ENCODE measurements around the gene GCK. TPM values are rescaled to one million over a fixed set of nuclear protein-coding genes. Genes with fewer than 3 reads are reported as not detected.
A peak's percentile ranks its signal among the peaks of the same experiment; 100 is the strongest.

The GCK gene
- polyA plus RNA-seq, 1 of the 3 experiments (the other 2 are of a cell fraction) = 1.6 TPM

- TF ChIP-seq SIN3A (IDR thresholded peaks at IDR 0.05; ENCODE audit: borderline replicate concordance, low read depth, low read length) (peak; percentile 51; the same call in 1 of the 2 replicates), JUND (IDR thresholded peaks at IDR 0.05) (peak; percentile 91), NRF1 (IDR thresholded peaks at IDR 0.05; ENCODE audit: low read depth, low read length) (no peak), POLR2AphosphoS5 (IDR thresholded peaks at IDR 0.05; ENCODE audit: low read depth, low read length) (no peak; the same call in 1 of the 2 replicates), EZH2phosphoT487 (IDR thresholded peaks at IDR 0.05; ENCODE audit: borderline replicate concordance, low read depth) (no peak), SMC3 (IDR thresholded peaks at IDR 0.05; ENCODE audit: low read depth, low read length) (no peak), RAD21 (IDR thresholded peaks at IDR 0.05; ENCODE audit: low read length) (no peak), PBX3 (IDR thresholded peaks at IDR 0.05) (peak; percentile 70; the same call in 1 of the 2 replicates), IRF3 (IDR thresholded peaks at IDR 0.05; ENCODE audit: low read depth, low read length) (no peak)
Observed at GRCh38 chr7:44184206-44184872, 4.9 kb downstream of the GCK start (continued).

- ChIA-PET CTCF (interaction anchor here (0.8 to 1.4 kb wide), 3 partner anchors 13 to 111 kb away, joined by 3 to 11 read pairs (median 5); no protein-coding TSS in a partner anchor), POLR2A (no interaction called here)
- no peaks in the 10 kb centered on the region for H3K36me3 ChIP-seq (replicated peaks in 1 of 2; ENCODE audit: control insufficient read depth in 1 of 2, insufficient read depth in 2 of 2, low read length in 1 of 2)
- peaks cover 4% of the 10 kb centered on the region for H3F3A ChIP-seq (replicated peaks; ENCODE audit: insufficient read depth)
- H3K4me3 ChIP-seq (ENCODE audit: low read depth in 2 of 2, low read length in 1 of 2) = no peak overlapping the region
- no peak for DNase-seq
- H3K27me3 ChIP-seq (ENCODE audit: insufficient read depth) = no peaks in the 10 kb centered on the region
- H3K27ac ChIP-seq (ENCODE audit: low read depth in 2 of 2, low read length in 1 of 2) = no peak overlapping the region
- H3K79me2 ChIP-seq (ENCODE audit: insufficient read depth) = no peaks in the 10 kb centered on the region
- WGBS (ENCODE audit: low lambda C conversion rate) = 23% methylated on average over 2 of the region's 2 CpGs
- no peak overlapping the region for H2AFZ ChIP-seq (ENCODE audit: low read depth)
- H4K20me1 ChIP-seq (ENCODE audit: insufficient read depth) = no peaks in the 10 kb centered on the region
- H3K4me1 ChIP-seq (ENCODE audit: control insufficient read depth in 1 of 2, insufficient read depth in 2 of 2, low read depth in 1 of 2, low read length in 1 of 2) = peaks cover 0 to 11% of the 10 kb centered on the region in 2 experiments; a peak in 2 of 4 replicates
- H3K9ac ChIP-seq = no peak overlapping the region
- no peaks in the 10 kb centered on the region for H3K9me3 ChIP-seq
- no peak overlapping the region for H3K4me2 ChIP-seq
- H3K9me2 ChIP-seq = no peaks in the 10 kb centered on the region
- TF ChIP-seq ZBTB33 (IDR thresholded peaks at IDR 0.05; ENCODE audit: borderline replicate concordance, low read depth) (no peak), EP300 (IDR thresholded peaks at IDR 0.05; ENCODE audit: borderline replicate concordance in 1 of 2, low read depth in 1 of 2, low read length in 1 of 2) (no peak), TAF1 (IDR thresholded peaks at IDR 0.05; ENCODE audit: borderline replicate concordance, low read depth, low read length) (no peak), MAX (IDR thresholded peaks at IDR 0.05; ENCODE audit: low read depth) (no peak), PBX3 (IDR thresholded peaks at IDR 0.05) (no peak), RAD21 (IDR thresholded peaks at IDR 0.05; ENCODE audit: low read length) (no peak), EZH2phosphoT487 (IDR thresholded peaks at IDR 0.05; ENCODE audit: borderline replicate concordance, low read depth) (no peak), MEF2A (IDR thresholded peaks at IDR 0.05; ENCODE audit: borderline replicate concordance, low read depth) (no peak), TEAD4 (IDR thresholded peaks at IDR 0.05; ENCODE audit: borderline replicate concordance, insufficient read depth) (no peak), RCOR1 (IDR thresholded peaks at IDR 0.05; ENCODE audit: low read length) (no peak)
Observed at GRCh38 chr7:44183386-44183785, 5.9 kb downstream of the GCK start.

Measured in SK-N-SH (cell line).